Right cardiac atrium (tissue), 5 donors: ENCODE measurements around the gene BCS1L. TPM values are rescaled to one million over a fixed set of nuclear protein-coding genes. Genes with fewer than 3 reads are reported as not detected.

Experiments
- ATAC-seq, 2 donors: fragments of 200-7000 bp; cut with Tn5 transposase; one replicate each; pipeline versions ENCODE4 v1.8.0 to v1.9.1; 2020; ENCODE audit warnings: moderate library complexity in 2 of 2, mild to moderate bottlenecking in 1 of 2
- DNase-seq, 3 donors: peaks; one replicate each; pipeline ENCODE4 v3.0.0-alpha.2; 2020
- H3K27ac ChIP-seq: one replicate; pipeline ENCODE4 v1.5.1; 2013; ENCODE audit warnings: mild to moderate bottlenecking, low read length, control low read depth, moderate library complexity
- H3K27me3 ChIP-seq: one replicate; pipeline ENCODE4 v1.6.1; 2013; ENCODE audit not compliant: control insufficient read depth, insufficient read depth
- H3K4me1 ChIP-seq: one replicate; pipeline ENCODE4 v1.6.1; 2013; ENCODE audit warnings: low read length; ENCODE audit not compliant: control insufficient read depth, insufficient read depth
- H3K4me3 ChIP-seq: one replicate; pipeline ENCODE4 v1.5.1; 2013; ENCODE audit warnings: low read length, control low read depth
- H3K9me3 ChIP-seq: one replicate; pipeline ENCODE4 v1.6.1; 2013; ENCODE audit warnings: low read length; ENCODE audit not compliant: control insufficient read depth
- WGBS: extraction: QIAGEN DNeasy Blood & Tissue Kit; methylation state at CpG from one replicate; pipeline ENCODE4 v1.1.7; 2013; 5-methylcytosine and 5-hydroxymethylcytosine counted together
- intact Hi-C, 4 donors: fragments of 100-400 bp; cut with DNase I; formaldehyde crosslinking; loops; one replicate each; pipeline versions ENCODE4 v1.11.0 to v1.14.0; 2022 to 2023
- long read RNA-seq, 4 donors: library from polyadenylated mRNA; unstranded; transcript quantifications; one replicate each; pipeline ENCODE4 v2.0.0, GENCODE V29; 2020 to 2021
- polyA plus RNA-seq: library from polyadenylated mRNA; stranded (reverse); fragments of 200-250 nt; gene quantifications from one replicate; pipeline ENCODE4 v1.2.3, GENCODE V29; 2013
- total RNA-seq, 4 donors: library from RNA; stranded (reverse); fragmentation: NEBNext Ultra II Directional; extraction: Animal tissue kit (Norgen Biotek cat#: 25700); gene quantifications; one replicate each; pipeline ENCODE4 v1.2.1, GENCODE V29; 2021
- donor health status: healthy with polysubstance abuse.
- donor health status: DM: no; HTN: yes; CAD: no.
- donor health status: DM: no; HTN: no; CAD: no.
- donor health status: DM: no; HTN: yes; CAD: no; lungs with severe emphysema.
- donor health status: DM: yes; HTN: yes; CAD: no.

BCS1L gene
- 10 to 100 TPM; 29.2 to 46.1 (median 32.7) TPM for total RNA-seq
- polyA plus RNA-seq, result 32.8 TPM
- long read RNA-seq, donor 1, transcript BCS1L-201 (8 exons, 1,454 nt), result major isoform, 26 of 41 reads
- long read RNA-seq, donor 1, partial matches to known transcripts, result 6 of 41 reads
- long read RNA-seq, donor 1, other reads (novel, unspliced or antisense), result 7 of 41 reads
- long read RNA-seq, donor 2, transcript BCS1L-201 (8 exons, 1,454 nt), result major isoform, 20 of 38 reads
- long read RNA-seq, donor 2, partial matches to known transcripts, result 8 of 38 reads
- long read RNA-seq, donor 2, other reads (novel, unspliced or antisense), result 6 of 38 reads
- long read RNA-seq, donor 3, transcript BCS1L-203 (9 exons, 1,525 nt), result minor isoform, 6 of 94 reads
- long read RNA-seq, donor 3, transcript BCS1L-201 (8 exons, 1,454 nt), result major isoform, 50 of 94 reads
- long read RNA-seq, donor 3, partial matches to known transcripts, result 8 of 94 reads
- long read RNA-seq, donor 3, other reads (novel, unspliced or antisense), result 25 of 94 reads
- long read RNA-seq, donor 4, transcript BCS1L-201 (8 exons, 1,454 nt), result major isoform, 13 of 23 reads
- long read RNA-seq, donor 4, partial matches to known transcripts, result 4 of 23 reads
- long read RNA-seq, donor 4, other reads (novel, unspliced or antisense), result 4 of 23 reads

GRCh38 chr2:218659258-218659987 lies at the start of gene BCS1L, which contains the start of gene ZNF142:
BCS1L (plus strand) TSS chr2:218659683; CDS start chr2:218660988, 1,305 bp downstream.
ZNF142 (minus strand) TSS chr2:218659623; CDS start chr2:218656429, 3,194 bp downstream.
- H3K27me3 ChIP-seq, result no peaks in the 10 kb centered on the region
- DNase-seq, result peak; percentile 93 to 98 (median 96)
- ATAC-seq, result peak; percentile 97 to 98
- no peaks in the 10 kb centered on the region for H3K9me3 ChIP-seq
- intact Hi-C loops, result no loop called here
- peak within 1 kb of the TSS; percentile 16 for H3K27ac ChIP-seq
- WGBS, result under 1% methylated on average over 49 of the region's 49 CpGs
- H3K4me3 ChIP-seq, result peak within 1 kb of the TSS; percentile 84
- no peaks in the 10 kb centered on the region for H3K4me1 ChIP-seq

GRCh38 chr2:218615868-218616315 lies 43.6 kb upstream of the BCS1L start:
- ATAC-seq, result peak in 1 of 2 donors; percentile 21

GRCh38 chr2:218618102-218618860 lies 41.2 kb upstream of the BCS1L start:
- intact Hi-C loops, result no loop called here
- 87% methylated on average over 9 of the region's 9 CpGs for WGBS
- Histone ChIP-seq H3K4me1 (no peaks in the 10 kb centered on the region), H3K27ac (no peak overlapping the region), H3K27me3 (no peaks in the 10 kb centered on the region), H3K4me3 (no peak overlapping the region), H3K9me3 (no peaks in the 10 kb centered on the region)
- no peak for ATAC-seq
- DNase-seq, result no peak

More at GRCh38 chr2:218615868-218616315, 43.6 kb upstream of the BCS1L start:
- DNase-seq, result no peak
- intact Hi-C loops, result no loop called here
- 79% methylated on average over 6 of the region's 6 CpGs for WGBS
- no peaks in the 10 kb centered on the region for H3K9me3 ChIP-seq
- H3K4me3 ChIP-seq, result no peak overlapping the region
- no peak overlapping the region for H3K27ac ChIP-seq
- no peaks in the 10 kb centered on the region for H3K27me3 ChIP-seq
- H3K4me1 ChIP-seq, result no peaks in the 10 kb centered on the region

- H3K27ac ChIP-seq, result no peak overlapping the region
- WGBS, result 81% methylated on average over 7 of the region's 7 CpGs
- H3K4me3 ChIP-seq, result no peak overlapping the region
- DNase-seq, result no peak
- intact Hi-C loops, result no loop called here
- no peaks in the 10 kb centered on the region for H3K4me1 ChIP-seq
- no peak for ATAC-seq
- H3K9me3 ChIP-seq, result no peaks in the 10 kb centered on the region
- H3K27me3 ChIP-seq, result no peaks in the 10 kb centered on the region
These were observed 38.5 kb upstream of the BCS1L start for GRCh38 chr2:218621007-218621406.

- Histone ChIP-seq H3K4me1 (no peaks in the 10 kb centered on the region), H3K4me3 (no peak overlapping the region), H3K27ac (no peak overlapping the region), H3K9me3 (no peaks in the 10 kb centered on the region), H3K27me3 (no peaks in the 10 kb centered on the region)
- intact Hi-C loops, result no loop called here
- ATAC-seq (peak in 1 of 2 donors; percentile 33), DNase-seq (no peak)
- 46% methylated on average over 7 of the region's 7 CpGs for WGBS
These were observed 36.7 kb upstream of the BCS1L start for GRCh38 chr2:218622606-218623365.

- 61% methylated on average over 3 of the region's 3 CpGs for WGBS
- DNase-seq, result no peak
- Histone ChIP-seq H3K27me3 (no peaks in the 10 kb centered on the region), H3K4me1 (no peaks in the 10 kb centered on the region), H3K9me3 (no peaks in the 10 kb centered on the region), H3K4me3 (no peak overlapping the region), H3K27ac (no peak overlapping the region)
- intact Hi-C loops, result no loop called here
- no peak for ATAC-seq
These were observed 36.1 kb upstream of the BCS1L start for GRCh38 chr2:218623366-218623705.

GRCh38 chr2:218626369-218626768 lies 33.1 kb upstream of the BCS1L start:
- 93% methylated on average over 4 of the region's 4 CpGs for WGBS

GRCh38 chr2:218627939-218628338 lies 31.5 kb upstream of the BCS1L start:
- Histone ChIP-seq H3K27me3 (no peaks in the 10 kb centered on the region), H3K27ac (no peak overlapping the region), H3K4me3 (no peak overlapping the region), H3K4me1 (no peaks in the 10 kb centered on the region), H3K9me3 (no peaks in the 10 kb centered on the region)
- intact Hi-C loops, result no loop called here
- ATAC-seq (no peak), DNase-seq (no peak)
- WGBS, result 97% methylated on average over 4 of the region's 4 CpGs

More at GRCh38 chr2:218626369-218626768, 33.1 kb upstream of the BCS1L start:
- Histone ChIP-seq H3K4me3 (no peak overlapping the region), H3K4me1 (no peaks in the 10 kb centered on the region), H3K27ac (no peak overlapping the region), H3K27me3 (no peaks in the 10 kb centered on the region), H3K9me3 (no peaks in the 10 kb centered on the region)
- no peak for DNase-seq
- no peak for ATAC-seq
- intact Hi-C loops, result no loop called here

GRCh38 chr2:218631837-218632236 lies 27.6 kb upstream of the BCS1L start:
- no peak for DNase-seq
- Histone ChIP-seq H3K27ac (no peak overlapping the region), H3K27me3 (no peaks in the 10 kb centered on the region), H3K4me1 (no peaks in the 10 kb centered on the region), H3K4me3 (no peak overlapping the region), H3K9me3 (no peaks in the 10 kb centered on the region)
- intact Hi-C loops, result no loop called here
- 50% methylated on average over 4 of the region's 4 CpGs for WGBS
- ATAC-seq, result peak in 1 of 2 donors; percentile 39

GRCh38 chr2:218635719-218636118 lies 23.8 kb upstream of the BCS1L start:
- ATAC-seq (no peak), DNase-seq (no peak)
- no peaks in the 10 kb centered on the region for H3K27me3 ChIP-seq
- H3K9me3 ChIP-seq, result no peaks in the 10 kb centered on the region
- H3K4me3 ChIP-seq, result no peak overlapping the region
- no peaks in the 10 kb centered on the region for H3K4me1 ChIP-seq
- no peak overlapping the region for H3K27ac ChIP-seq
- 94% methylated on average over 5 of the region's 5 CpGs for WGBS
- intact Hi-C loops, result no loop called here
